ENCODE data around the gene NFKB2. TPM values are rescaled to one million over a fixed set of nuclear protein-coding genes. Genes with fewer than 3 reads are reported as not detected.

The NFKB2 gene
- total RNA-seq, 4 donors from 2014 or later, result 10.7 to 20.2 (median 15.6) TPM

GRCh38 chr10:102432162-102432950 lies 36.9 kb downstream of the NFKB2 start, which contains the start of gene CUEDC2:
Gene CUEDC2 (minus strand): TSS chr10:102432574. CDS start chr10:102425188, 7,386 bp downstream.
- intact Hi-C loops (cut with DNase I), result no loop called here
- Histone ChIP-seq H3K27ac (peak within 1 kb of the TSS; percentile 83 to 93 (median 88)), H3K4me1 (peaks cover 9 to 58% (median 16%) of the 10 kb centered on the region in 3 donors), H3K4me3 (peak within 1 kb of the TSS; percentile 75 to 95 (median 88)), H3K36me3 (no peaks in the 10 kb centered on the region), H3K27me3 (peaks cover 0 to 29% (median 0%) of the 10 kb centered on the region in 4 donors), H3K9me3 (no peaks in the 10 kb centered on the region)
- DNase-seq, result peak; percentile 80
- 0 to 2% methylated on average over 22 to 24 of the region's 52 CpGs for WGBS, 2 donors
- TF ChIP-seq POLR2A (IDR thresholded peaks at IDR 0.05), result peak in 2 of 4 donors; percentile 21 to 47
- peak in 1 of 6 experiments; percentile 21 for TF ChIP-seq CTCF (IDR thresholded peaks at IDR 0.05)

GRCh38 chr10:102433619-102434046 lies 38.1 kb downstream of the NFKB2 start:
- WGBS, 2 donors, result 47 to 51% methylated on average over 2 of the region's 5 CpGs
- intact Hi-C loops (cut with DNase I), result no loop called here
- H3K36me3 ChIP-seq, result no peaks in the 10 kb centered on the region
- peak overlapping the region in 1 of 4 donors; percentile 28 for H3K27ac ChIP-seq
- TF ChIP-seq POLR2A (IDR thresholded peaks at IDR 0.05) (no peak), CTCF (IDR thresholded peaks at IDR 0.05) (no peak)
- peaks cover 9 to 51% (median 16%) of the 10 kb centered on the region in 3 donors for H3K4me1 ChIP-seq
- no peaks in the 10 kb centered on the region for H3K9me3 ChIP-seq
- DNase-seq, result no peak
- no peak overlapping the region for H3K4me3 ChIP-seq
- peaks cover 0 to 29% (median 0%) of the 10 kb centered on the region in 4 donors for H3K27me3 ChIP-seq

GRCh38 chr10:102434394-102435132 lies 39.1 kb downstream of the NFKB2 start:
- WGBS, 2 donors, result 32 to 34% methylated on average over 8 to 9 of the region's 9 CpGs
- no peak for DNase-seq
- peaks cover 9 to 51% (median 16%) of the 10 kb centered on the region in 3 donors for H3K4me1 ChIP-seq
- no peaks in the 10 kb centered on the region for H3K36me3 ChIP-seq
- peak overlapping the region in 3 of 4 donors; percentile 46 to 83 (median 49) for H3K27ac ChIP-seq
- intact Hi-C loops (cut with DNase I), result no loop called here
- peaks cover 0 to 29% (median 0%) of the 10 kb centered on the region in 4 donors for H3K27me3 ChIP-seq
- no peaks in the 10 kb centered on the region for H3K9me3 ChIP-seq
- TF ChIP-seq CTCF (IDR thresholded peaks at IDR 0.05), result no peak
- TF ChIP-seq POLR2A (IDR thresholded peaks at IDR 0.05), result no peak
- no peak overlapping the region for H3K4me3 ChIP-seq

GRCh38 chr10:102435133-102435497 lies 39.6 kb downstream of the NFKB2 start:
- no peak for DNase-seq
- TF ChIP-seq POLR2A (IDR thresholded peaks at IDR 0.05) (no peak), CTCF (IDR thresholded peaks at IDR 0.05) (no peak)
- WGBS, 2 donors, result 47% methylated on average over 5 of the region's 5 CpGs
- Histone ChIP-seq H3K27me3 (peaks cover 0 to 29% (median 0%) of the 10 kb centered on the region in 4 donors), H3K9me3 (no peaks in the 10 kb centered on the region), H3K27ac (peak overlapping the region; percentile 7 to 83 (median 48)), H3K4me1 (peaks cover 9 to 51% (median 16%) of the 10 kb centered on the region in 3 donors), H3K4me3 (peak overlapping the region in 2 of 4 donors; percentile 28 to 56), H3K36me3 (no peaks in the 10 kb centered on the region)
- intact Hi-C loops (cut with DNase I), result no loop called here
